ENCODE measurements around the gene MAPRE2. TPM values are rescaled to one million over a fixed set of nuclear protein-coding genes. Genes with fewer than 3 reads are reported as not detected.

The MAPRE2 gene
- total RNA-seq, 2 donors from 2014 or later, result 31.8 to 54.2 TPM

GRCh38 chr18:35084494-35085449, 43.6 kb downstream of the MAPRE2 start:
- Histone ChIP-seq H3K9me3 (no peaks in the 10 kb centered on the region), H3K4me3 (no peak overlapping the region), H3K27ac (peak overlapping the region; percentile 23 to 59), H3K36me3 (no peaks in the 10 kb centered on the region), H3K4me1 (ENCODE audit: control insufficient read depth in 1 of 2, low read depth in 2 of 2) (peaks cover 28 to 47% of the 10 kb centered on the region in 2 donors), H3K27me3 (replicated peaks; ENCODE audit: insufficient read depth) (no peaks in the 10 kb centered on the region)
- DNase-seq (ENCODE audit: low spot score) (no peak), ATAC-seq (ENCODE audit: insufficient number of reproducible peaks, low FRiP score, low read depth) (no peak)
- no peak for TF ChIP-seq CTCF (IDR thresholded peaks at IDR 0.05)

GRCh38 chr18:35085450-35086380, 44.5 kb downstream of the MAPRE2 start:
- TF ChIP-seq CTCF (IDR thresholded peaks at IDR 0.05), result no peak
- DNase-seq (ENCODE audit: low spot score), result no peak
- H3K9me3 ChIP-seq, result no peaks in the 10 kb centered on the region
- no peak overlapping the region for H3K4me3 ChIP-seq
- H3K27ac ChIP-seq, result peak overlapping the region; percentile 23 to 59
- H3K27me3 ChIP-seq (replicated peaks; ENCODE audit: insufficient read depth), result no peaks in the 10 kb centered on the region
- H3K36me3 ChIP-seq, result no peaks in the 10 kb centered on the region
- H3K4me1 ChIP-seq (ENCODE audit: control insufficient read depth in 1 of 2, low read depth in 2 of 2), result peaks cover 28 to 47% of the 10 kb centered on the region in 2 donors
- ATAC-seq (ENCODE audit: insufficient number of reproducible peaks, low FRiP score, low read depth), result no peak

GRCh38 chr18:35086704-35087103, 45.5 kb downstream of the MAPRE2 start:
- Histone ChIP-seq H3K27ac (no peak overlapping the region), H3K4me1 (ENCODE audit: control insufficient read depth in 1 of 2, low read depth in 2 of 2) (peaks cover 28 to 47% of the 10 kb centered on the region in 2 donors), H3K9me3 (no peaks in the 10 kb centered on the region), H3K36me3 (no peaks in the 10 kb centered on the region), H3K4me3 (no peak overlapping the region), H3K27me3 (replicated peaks; ENCODE audit: insufficient read depth) (no peaks in the 10 kb centered on the region)
- DNase-seq (ENCODE audit: low spot score), result no peak
- ATAC-seq (ENCODE audit: insufficient number of reproducible peaks, low FRiP score, low read depth), result no peak
- TF ChIP-seq CTCF (IDR thresholded peaks at IDR 0.05), result no peak

- Histone ChIP-seq H3K36me3 (no peaks in the 10 kb centered on the region), H3K27ac (peak overlapping the region in 1 of 2 donors; percentile 5), H3K4me1 (ENCODE audit: control insufficient read depth in 1 of 2, low read depth in 2 of 2) (peaks cover 28 to 47% of the 10 kb centered on the region in 2 donors), H3K27me3 (replicated peaks; ENCODE audit: insufficient read depth) (no peaks in the 10 kb centered on the region), H3K9me3 (no peaks in the 10 kb centered on the region), H3K4me3 (no peak overlapping the region)
- no peak for DNase-seq (ENCODE audit: low spot score)
- TF ChIP-seq CTCF (IDR thresholded peaks at IDR 0.05), result no peak
- ATAC-seq (ENCODE audit: insufficient number of reproducible peaks, low FRiP score, low read depth), result no peak
These were observed 46.5 kb downstream of the MAPRE2 start for GRCh38 chr18:35087726-35088125.

- Histone ChIP-seq H3K4me1 (ENCODE audit: control insufficient read depth in 1 of 2, low read depth in 2 of 2) (peaks cover 20 to 35% of the 10 kb centered on the region in 2 donors), H3K27me3 (replicated peaks; ENCODE audit: insufficient read depth) (no peaks in the 10 kb centered on the region), H3K27ac (peak overlapping the region in 1 of 2 donors; percentile 7), H3K4me3 (no peak overlapping the region), H3K9me3 (no peaks in the 10 kb centered on the region), H3K36me3 (no peaks in the 10 kb centered on the region)
- ATAC-seq (ENCODE audit: insufficient number of reproducible peaks, low FRiP score, low read depth), result no peak
- TF ChIP-seq CTCF (IDR thresholded peaks at IDR 0.05), result no peak
- DNase-seq (ENCODE audit: low spot score), result no peak
These were observed 47.7 kb downstream of the MAPRE2 start for GRCh38 chr18:35088921-35089320.

Measured in thoracic aorta (tissue), 2 donors.